ENCODE results near the gene DNAJB1. TPM values are rescaled to one million over a fixed set of nuclear protein-coding genes. Genes with fewer than 3 reads are reported as not detected.

DNAJB1 gene
- total and polyA plus RNA-seq, 7 experiments from 2014 or later: 87.4 to 574 (median 221) TPM

DNA sequence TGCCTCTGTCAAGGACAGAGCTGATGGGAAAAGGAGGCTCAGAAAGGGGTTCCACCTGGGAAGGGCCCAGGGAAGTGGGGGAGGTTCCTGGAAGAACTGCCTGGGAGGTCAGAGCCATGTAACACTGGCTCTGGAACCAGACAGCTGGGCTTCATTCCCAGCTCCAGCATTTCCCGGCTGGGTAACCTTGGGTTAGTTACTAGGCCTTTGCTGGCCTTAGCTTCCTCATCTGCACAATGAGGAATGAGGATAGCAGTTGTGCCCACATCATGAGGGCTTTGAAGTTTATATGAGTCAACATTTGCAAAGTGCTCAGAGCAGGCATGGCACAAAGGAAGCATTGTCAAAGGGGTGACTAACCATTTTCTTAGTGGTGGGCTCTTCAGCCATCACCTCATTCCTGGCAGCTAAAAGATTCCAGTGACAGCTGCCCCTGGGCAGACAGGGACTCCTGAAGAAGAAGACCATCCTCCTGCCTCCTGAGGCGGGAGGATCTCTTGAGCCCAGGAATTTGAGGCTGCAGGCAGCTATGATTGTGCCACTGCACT, 1.7 kb upstream of the DNAJB1 start:
- Mint-ChIP-seq H3K27me3 (peaks cover 0 to 2% (median 0%) of the 10 kb centered on the region in 5 donors), H3K4me3 (peak overlapping the region; percentile 25 to 99 (median 90)), H3K27ac (peak overlapping the region; percentile 92 to 100 (median 98)), H3K9me3 (peaks cover 0 to 19% (median 0%) of the 10 kb centered on the region in 11 donors), H3K4me1 (peaks cover 37 to 76% (median 65%) of the 10 kb centered on the region in 7 donors), H3K36me3 (peaks cover 13 to 28% (median 21%) of the 10 kb centered on the region in 5 donors)
- H3K9me3 ChIP-seq (ENCODE audit: control insufficient read depth in 2 of 3, low read length in 3 of 3): no peaks in the 10 kb centered on the region
- H3K27me3 ChIP-seq (ENCODE audit: control insufficient read depth in 2 of 2, insufficient read depth in 2 of 2, low read length in 2 of 2): no peaks in the 10 kb centered on the region
- peak overlapping the region; percentile 97 for H3K27ac ChIP-seq (ENCODE audit: low read depth, low read length)
- intact Hi-C loops (cut with micrococcal nuclease): loop anchor here (2.0 to 10.0 kb wide), 7 partner anchors 143 to 1805 kb away; partner anchors contain the start of genes IER2 (in 2 of the 2), STX10 (in 2 of the 2), KLF2 (in 1 of the 2) and RFX1 (in 1 of the 2)
- ATAC-seq: no peak
- POLR2A ChIA-PET: interaction anchor here (1.5 to 34.0 kb wide), 3 partner anchors 12 to 32 kb away, joined by 5 to 1101 read pairs (median 1101); partner anchors contain the start of genes DNAJB1, GIPC1 and TECR
- peaks cover 14 to 30% (median 15%) of the 10 kb centered on the region in 3 experiments for H3K36me3 ChIP-seq (ENCODE audit: control insufficient read depth in 2 of 3, insufficient read depth in 3 of 3, low read length in 3 of 3)
- peak in 1 of 9 donors; percentile 25 for DNase-seq
- peak overlapping the region; percentile 11 for H3K4me3 ChIP-seq (ENCODE audit: low read length)
- CTCF ChIA-PET: interaction anchor here (0.5 to 10.7 kb wide), 2 partner anchors 9 to 14 kb away, joined by 4 to 73 read pairs; no protein-coding TSS in a partner anchor
- H3K4me1 ChIP-seq (ENCODE audit: control insufficient read depth in 2 of 2, insufficient read depth in 2 of 2, low read length in 2 of 2): peaks cover 72 to 76% of the 10 kb centered on the region in 2 donors

DNA sequence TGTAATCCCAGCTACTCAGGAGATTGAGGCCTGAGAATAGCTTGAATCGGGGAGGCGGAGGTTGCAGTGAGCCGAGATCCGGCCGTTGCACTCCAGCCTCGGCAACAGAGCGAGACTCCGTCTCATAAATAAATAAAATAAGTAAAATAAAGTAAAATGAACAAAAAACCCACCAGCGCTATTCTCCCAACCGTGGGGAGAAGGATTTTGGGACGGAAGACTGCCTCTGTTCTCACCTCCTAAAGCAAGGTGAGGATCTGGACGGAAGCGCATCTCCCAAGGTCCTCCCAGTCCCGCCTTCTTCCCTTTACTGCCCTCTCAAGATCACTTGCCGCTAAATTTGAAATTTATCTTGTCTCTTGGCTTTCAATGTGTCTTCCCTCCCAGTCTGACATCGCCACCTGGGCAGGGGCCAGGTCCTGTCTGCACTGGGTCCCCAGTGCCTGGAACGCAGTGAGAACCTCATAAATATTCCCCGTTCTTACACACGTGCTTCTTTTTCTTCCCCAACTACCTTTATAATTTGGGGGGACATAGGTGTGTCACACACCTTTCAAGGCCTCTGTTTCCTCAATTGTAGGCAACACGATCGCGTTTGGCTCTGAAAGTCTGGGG, 1.2 kb upstream of the DNAJB1 start:
- ATAC-seq (no peak), DNase-seq (no peak)
- intact Hi-C loops (cut with micrococcal nuclease): loop anchor here (2.0 to 5.0 kb wide), 4 partner anchors 142 to 1367 kb away; partner anchors contain the start of genes IER2 (in 2 of the 2), STX10 (in 2 of the 2) and RFX1 (in 1 of the 2)
- peaks cover 15 to 36% (median 19%) of the 10 kb centered on the region in 3 experiments for H3K36me3 ChIP-seq (ENCODE audit: control insufficient read depth in 2 of 3, insufficient read depth in 3 of 3, low read length in 3 of 3)
- H3K4me1 ChIP-seq (ENCODE audit: control insufficient read depth in 2 of 2, insufficient read depth in 2 of 2, low read length in 2 of 2): peaks cover 70 to 76% of the 10 kb centered on the region in 2 donors
- H3K4me3 ChIP-seq (ENCODE audit: low read length): peak overlapping the region; percentile 11
- H3K9me3 ChIP-seq (ENCODE audit: control insufficient read depth in 2 of 3, low read length in 3 of 3): no peaks in the 10 kb centered on the region
- peak overlapping the region; percentile 97 for H3K27ac ChIP-seq (ENCODE audit: low read depth, low read length)
- H3K4me3 Mint-ChIP-seq: peak overlapping the region; percentile 29 to 99 (median 94)
- POLR2A ChIA-PET: interaction anchor here (1.3 to 34.0 kb wide), 4 partner anchors 11 to 383 kb away, joined by 4 to 1101 read pairs (median 553); partner anchors contain the start of genes ASF1B, DNAJB1, GIPC1 and TECR
- peaks cover 0 to 2% (median 0%) of the 10 kb centered on the region in 5 donors for H3K27me3 Mint-ChIP-seq
- no peaks in the 10 kb centered on the region for H3K27me3 ChIP-seq (ENCODE audit: control insufficient read depth in 2 of 2, insufficient read depth in 2 of 2, low read length in 2 of 2)
- CTCF ChIA-PET: interaction anchor here (0.5 to 10.7 kb wide), 3 partner anchors 10 to 55 kb away, joined by 3 to 73 read pairs (median 4); no protein-coding TSS in a partner anchor
- peaks cover 13 to 34% (median 27%) of the 10 kb centered on the region in 5 donors for H3K36me3 Mint-ChIP-seq
- H3K4me1 Mint-ChIP-seq: peaks cover 42 to 81% (median 70%) of the 10 kb centered on the region in 7 donors
- peak overlapping the region; percentile 92 to 100 (median 98) for H3K27ac Mint-ChIP-seq
- H3K9me3 Mint-ChIP-seq: peaks cover 0 to 19% (median 0%) of the 10 kb centered on the region in 11 donors

DNA sequence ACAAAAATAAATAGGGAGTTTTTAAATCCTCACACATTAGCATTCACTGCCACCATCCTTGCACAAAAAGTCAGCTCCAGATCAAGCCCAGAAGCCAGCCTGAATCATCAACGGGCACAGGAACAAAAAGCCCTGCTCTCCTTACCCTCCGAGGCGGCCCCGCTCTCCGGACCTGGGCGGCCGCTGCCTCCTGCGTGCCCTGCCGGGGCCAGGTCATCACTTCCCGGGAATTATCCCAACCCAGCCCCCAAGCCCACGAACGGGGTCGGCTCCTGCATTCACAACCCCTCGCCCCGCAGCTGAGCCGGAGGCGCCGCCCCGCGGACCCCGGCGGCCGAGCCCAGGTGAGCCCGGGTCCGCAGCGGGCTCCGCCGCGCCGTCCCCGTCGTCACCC, 754 bp downstream of the DNAJB1 start:
- Histone ChIP-seq H3K36me3 (ENCODE audit: control insufficient read depth in 2 of 3, insufficient read depth in 3 of 3, low read length in 3 of 3) (peaks cover 15 to 43% (median 22%) of the 10 kb centered on the region in 3 experiments), H3K4me1 (ENCODE audit: control insufficient read depth in 2 of 2, insufficient read depth in 2 of 2, low read length in 2 of 2) (peaks cover 52 to 59% of the 10 kb centered on the region in 2 donors), H3K27me3 (ENCODE audit: control insufficient read depth in 2 of 2, insufficient read depth in 2 of 2, low read length in 2 of 2) (no peaks in the 10 kb centered on the region), H3K9me3 (ENCODE audit: control insufficient read depth in 2 of 3, low read length in 3 of 3) (no peaks in the 10 kb centered on the region), H3K27ac (ENCODE audit: low read depth, low read length) (peak overlapping the region; percentile 92), H3K4me3 (ENCODE audit: low read length) (peak overlapping the region; percentile 73)
- Mint-ChIP-seq H3K4me1 (peaks cover 38 to 77% (median 71%) of the 10 kb centered on the region in 7 donors), H3K27me3 (peaks cover 0 to 2% (median 0%) of the 10 kb centered on the region in 5 donors), H3K4me3 (peak overlapping the region; percentile 92 to 99 (median 95)), H3K27ac (peak overlapping the region; percentile 84 to 99 (median 92)), H3K36me3 (peaks cover 13 to 33% (median 28%) of the 10 kb centered on the region in 5 donors), H3K9me3 (peaks cover 0 to 15% (median 0%) of the 10 kb centered on the region in 11 donors)
- ATAC-seq: no peak
- intact Hi-C loops (cut with micrococcal nuclease): loop anchor here (5.0 kb wide), 3 partner anchors 140 to 1365 kb away; partner anchors contain the start of genes IER2 (in 2 of the 2), STX10 (in 2 of the 2) and RFX1 (in 1 of the 2)
- CTCF ChIA-PET: interaction anchor here (0.6 to 10.7 kb wide), 8 partner anchors 8 to 94 kb away, joined by 3 to 73 read pairs (median 4); partner anchors contain the start of gene NDUFB7
- POLR2A ChIA-PET: interaction anchor here (0.5 to 34.0 kb wide), 16 partner anchors 9 to 514 kb away, joined by 3 to 1101 read pairs (median 4); partner anchors contain the start of genes DDX39A, DNAJB1, GIPC1 and TECR
- peak in 1 of 9 donors; percentile 28 for DNase-seq

DNA sequence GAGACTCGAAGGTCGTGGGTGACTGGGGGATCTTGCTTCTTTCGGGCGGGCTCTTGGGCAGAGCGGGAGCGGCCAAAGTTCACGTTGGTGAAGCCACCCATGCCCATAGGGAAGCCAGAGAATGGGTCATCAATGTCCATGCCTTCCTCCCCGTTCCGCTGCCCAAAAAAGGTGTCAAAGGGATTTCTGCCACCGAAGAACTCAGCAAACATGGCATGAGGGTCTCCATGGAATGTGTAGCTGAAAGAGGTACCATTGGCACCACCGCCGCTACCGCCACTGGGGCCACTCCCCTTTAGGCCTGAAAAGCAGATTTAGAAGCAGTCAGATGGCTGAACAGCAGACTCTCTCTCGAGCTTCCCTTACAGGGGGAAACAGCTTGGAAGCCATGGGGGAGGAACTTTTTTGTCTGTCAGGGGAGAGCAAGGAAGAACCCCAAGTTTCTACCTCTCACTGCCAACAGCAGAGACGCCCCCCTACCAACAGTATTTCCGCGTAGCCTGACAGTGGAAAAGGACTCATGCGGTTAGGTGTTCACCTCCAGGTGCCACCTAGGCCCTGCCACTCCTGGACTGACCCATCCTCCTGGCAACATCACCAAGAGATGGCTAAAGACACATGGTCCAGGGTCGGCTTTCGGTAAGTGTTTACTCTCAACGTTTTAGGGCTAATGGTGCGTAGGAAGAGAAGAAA, 1.3 kb downstream of the DNAJB1 start:
- ChIA-PET CTCF (interaction anchor here (0.6 to 10.7 kb wide), 6 partner anchors 11 to 55 kb away, joined by 4 to 73 read pairs (median 5); partner anchors contain the start of gene NDUFB7), POLR2A (interaction anchor here (0.5 to 34.0 kb wide), 15 partner anchors 8 to 514 kb away, joined by 3 to 1101 read pairs (median 5); partner anchors contain the start of genes DNAJB1, GIPC1 and TECR)
- peaks cover 0 to 12% (median 0%) of the 10 kb centered on the region in 11 donors for H3K9me3 Mint-ChIP-seq
- ATAC-seq (no peak), DNase-seq (peak in 4 of 9 donors; percentile 24 to 43 (median 40))
- H3K9me3 ChIP-seq (ENCODE audit: control insufficient read depth in 2 of 3, low read length in 3 of 3): no peaks in the 10 kb centered on the region
- peaks cover 49 to 56% of the 10 kb centered on the region in 2 donors for H3K4me1 ChIP-seq (ENCODE audit: control insufficient read depth in 2 of 2, insufficient read depth in 2 of 2, low read length in 2 of 2)
- H3K36me3 ChIP-seq (ENCODE audit: control insufficient read depth in 2 of 3, insufficient read depth in 3 of 3, low read length in 3 of 3): peaks cover 15 to 43% (median 22%) of the 10 kb centered on the region in 3 experiments
- H3K27ac Mint-ChIP-seq: peak overlapping the region; percentile 84 to 99 (median 92)
- H3K4me3 ChIP-seq (ENCODE audit: low read length): peak overlapping the region; percentile 73
- peaks cover 13 to 33% (median 28%) of the 10 kb centered on the region in 5 donors for H3K36me3 Mint-ChIP-seq
- no peaks in the 10 kb centered on the region for H3K27me3 ChIP-seq (ENCODE audit: control insufficient read depth in 2 of 2, insufficient read depth in 2 of 2, low read length in 2 of 2)
- H3K27ac ChIP-seq (ENCODE audit: low read depth, low read length): peak overlapping the region; percentile 92
- peak overlapping the region; percentile 88 to 99 (median 95) for H3K4me3 Mint-ChIP-seq
- intact Hi-C loops (cut with micrococcal nuclease): loop anchor here (5.0 kb wide), 3 partner anchors 140 to 1365 kb away; partner anchors contain the start of genes IER2 (in 2 of the 2), STX10 (in 2 of the 2) and RFX1 (in 1 of the 2)
- peaks cover 0 to 2% (median 0%) of the 10 kb centered on the region in 5 donors for H3K27me3 Mint-ChIP-seq
- peaks cover 35 to 72% (median 65%) of the 10 kb centered on the region in 7 donors for H3K4me1 Mint-ChIP-seq

DNA sequence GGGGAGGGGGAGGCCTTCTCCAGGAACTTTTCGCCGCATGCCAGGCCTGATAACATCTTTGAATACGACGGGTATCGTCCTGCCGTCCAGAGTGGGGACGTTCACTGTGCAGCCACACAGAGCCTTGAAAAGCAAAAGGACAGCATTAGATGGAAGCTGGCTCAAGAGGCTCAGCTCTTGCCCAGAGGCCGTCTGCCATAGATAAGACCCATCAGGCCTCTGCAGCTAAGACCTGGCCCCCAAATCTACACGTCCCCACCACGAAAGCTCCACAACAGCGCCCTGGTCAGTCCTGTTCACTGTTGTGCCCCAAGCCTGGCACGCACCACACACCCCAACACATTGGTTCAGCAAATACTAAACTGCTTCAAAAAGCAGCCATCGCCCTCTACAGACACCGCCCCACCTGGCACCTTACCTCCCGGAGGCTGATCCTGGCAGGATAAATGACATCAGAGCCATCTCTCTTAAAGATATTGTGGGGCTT, 2.1 kb downstream of the DNAJB1 start:
- intact Hi-C loops (cut with micrococcal nuclease): loop anchor here (5.0 kb wide), 3 partner anchors 139 to 1364 kb away; partner anchors contain the start of genes IER2 (in 2 of the 2), STX10 (in 2 of the 2) and RFX1 (in 1 of the 2)
- H3K9me3 Mint-ChIP-seq: peaks cover 0 to 12% (median 0%) of the 10 kb centered on the region in 11 donors
- peaks cover 0 to 2% (median 0%) of the 10 kb centered on the region in 5 donors for H3K27me3 Mint-ChIP-seq
- H3K4me1 Mint-ChIP-seq: peaks cover 36 to 68% (median 58%) of the 10 kb centered on the region in 7 donors
- Histone ChIP-seq H3K36me3 (ENCODE audit: control insufficient read depth in 2 of 3, insufficient read depth in 3 of 3, low read length in 3 of 3) (peaks cover 15 to 43% (median 22%) of the 10 kb centered on the region in 3 experiments), H3K4me3 (ENCODE audit: low read length) (peak overlapping the region; percentile 73), H3K27ac (ENCODE audit: low read depth, low read length) (peak overlapping the region; percentile 92), H3K27me3 (ENCODE audit: control insufficient read depth in 2 of 2, insufficient read depth in 2 of 2, low read length in 2 of 2) (no peaks in the 10 kb centered on the region), H3K4me1 (ENCODE audit: control insufficient read depth in 2 of 2, insufficient read depth in 2 of 2, low read length in 2 of 2) (peaks cover 41 to 48% of the 10 kb centered on the region in 2 donors), H3K9me3 (ENCODE audit: control insufficient read depth in 2 of 3, low read length in 3 of 3) (no peaks in the 10 kb centered on the region)
- CTCF ChIA-PET: interaction anchor here (0.9 to 10.7 kb wide), 2 partner anchors 10 to 30 kb away, joined by 3 to 73 read pairs; no protein-coding TSS in a partner anchor
- ATAC-seq (no peak), DNase-seq (no peak)
- POLR2A ChIA-PET: interaction anchor here (0.6 to 34.0 kb wide), 9 partner anchors 8 to 370 kb away, joined by 4 to 1101 read pairs (median 5); partner anchors contain the start of genes DNAJB1, GIPC1 and TECR
- peaks cover 13 to 33% (median 28%) of the 10 kb centered on the region in 5 donors for H3K36me3 Mint-ChIP-seq
- peak overlapping the region; percentile 84 to 99 (median 92) for H3K27ac Mint-ChIP-seq
- H3K4me3 Mint-ChIP-seq: peak overlapping the region; percentile 88 to 99 (median 95)
